H9 (cell line): ENCODE results near the gene SNRNP35. TPM values are rescaled to one million over a fixed set of nuclear protein-coding genes. Genes with fewer than 3 reads are reported as not detected.

Source experiments
- DNase-seq: peaks from one replicate; pipeline ENCODE4 v3.0.0-alpha.2; 2017
- H2AFZ ChIP-seq: one replicate; pipeline ENCODE4 v1.6.1; 2013; ENCODE audit warnings: mild to moderate bottlenecking, low read length, control low read depth, moderate library complexity
- H2AK5ac ChIP-seq: 2 replicates; pipeline ENCODE4 v1.6.1; 2013; ENCODE audit warnings: low read length, control low read depth, mixed read lengths; ENCODE audit not compliant: insufficient read length
- H2BK120ac ChIP-seq: one replicate; pipeline ENCODE4 v1.6.1; 2013; ENCODE audit warnings: low read depth, mild to moderate bottlenecking, low read length, control low read depth, inconsistent platforms; ENCODE audit not compliant: poor library complexity, severe bottlenecking
- H2BK12ac ChIP-seq: 2 replicates; pipeline ENCODE4 v1.6.1; 2013; ENCODE audit warnings: low read length, control low read depth, mixed read lengths, low read depth; ENCODE audit not compliant: insufficient read length
- H2BK15ac ChIP-seq: 2 replicates; pipeline ENCODE4 v1.6.1; 2013; ENCODE audit warnings: low read depth, low read length, control low read depth
- H2BK20ac ChIP-seq: one replicate; pipeline ENCODE4 v1.6.1; 2013; ENCODE audit warnings: low read depth, mild to moderate bottlenecking, low read length, control low read depth, inconsistent platforms; ENCODE audit not compliant: poor library complexity, severe bottlenecking
- H2BK5ac ChIP-seq: 2 replicates; pipeline ENCODE4 v1.6.1; 2013; ENCODE audit warnings: low read length, control low read depth, mixed read lengths; ENCODE audit not compliant: insufficient read length
- H3K14ac ChIP-seq: 2 replicates; pipeline ENCODE4 v1.6.1; 2013; ENCODE audit warnings: low read length, control low read depth; ENCODE audit not compliant: insufficient read depth
- H3K18ac ChIP-seq: 2 replicates; pipeline ENCODE4 v1.6.1; 2013; ENCODE audit warnings: low read depth, mild to moderate bottlenecking, mixed read lengths, low read length, control low read depth; ENCODE audit not compliant: insufficient read length
- H3K23ac ChIP-seq: 2 replicates; pipeline ENCODE4 v1.6.1; 2013; ENCODE audit warnings: low read length, control low read depth, mixed read lengths, low read depth; ENCODE audit not compliant: insufficient read length
- H3K23me2 ChIP-seq: 2 replicates; pipeline ENCODE4 v1.6.1; 2013; ENCODE audit warnings: low read depth, mild to moderate bottlenecking, mixed read lengths, low read length, control low read depth; ENCODE audit not compliant: insufficient read length, poor library complexity, severe bottlenecking
- H3K27ac ChIP-seq: 2 replicates; pipeline ENCODE4 v1.5.1; 2013; ENCODE audit warnings: low read length, control low read depth, mixed read lengths, low read depth; ENCODE audit not compliant: insufficient read length
- H3K27me3 ChIP-seq: 2 replicates; pipeline ENCODE4 v1.6.1; 2013; ENCODE audit warnings: low read length, control low read depth, inconsistent platforms; ENCODE audit not compliant: insufficient read depth
- H3K4ac ChIP-seq: 2 replicates; pipeline ENCODE4 v1.6.1; 2013; ENCODE audit warnings: low read depth, mild to moderate bottlenecking, control low read depth, inconsistent platforms, low read length, moderate library complexity
- H3K4me1 ChIP-seq: 2 replicates; pipeline ENCODE4 v1.6.1; 2013; ENCODE audit warnings: low read length, control low read depth, inconsistent platforms; ENCODE audit not compliant: insufficient read depth
- H3K4me2 ChIP-seq: 2 replicates; pipeline ENCODE4 v1.6.1; 2013; ENCODE audit warnings: low read length, control low read depth, mixed read lengths; ENCODE audit not compliant: insufficient read length, insufficient read depth
- H3K56ac ChIP-seq: 2 replicates; pipeline ENCODE4 v1.6.1; 2013; ENCODE audit warnings: low read depth, mild to moderate bottlenecking, mixed read lengths, low read length, control low read depth; ENCODE audit not compliant: insufficient read length
- H3K79me1 ChIP-seq: 2 replicates; pipeline ENCODE4 v1.6.1; 2013; ENCODE audit warnings: low read depth, mild to moderate bottlenecking, moderate library complexity, low read length, control low read depth, inconsistent platforms; ENCODE audit not compliant: insufficient read depth, poor library complexity, severe bottlenecking
- H3K79me2 ChIP-seq: 2 replicates; pipeline ENCODE4 v1.6.1; 2013; ENCODE audit warnings: low read length, control low read depth, inconsistent platforms; ENCODE audit not compliant: insufficient read depth
- H3K9ac ChIP-seq: 2 replicates; pipeline ENCODE4 v1.6.1; 2013; ENCODE audit warnings: low read length, control low read depth, mixed read lengths; ENCODE audit not compliant: insufficient read length; ENCODE audit errors: extremely low read depth
- H3K9me3 ChIP-seq: one replicate; pipeline ENCODE4 v1.6.1; 2013; ENCODE audit warnings: low read depth, low read length, inconsistent platforms; ENCODE audit not compliant: control insufficient read depth
- H3T11ph ChIP-seq: one replicate; pipeline ENCODE4 v1.6.1; 2013; ENCODE audit warnings: mild to moderate bottlenecking, low read length, control low read depth, inconsistent platforms
- H4K20me1 ChIP-seq: one replicate; pipeline ENCODE4 v1.6.1; 2013; ENCODE audit not compliant: control insufficient read depth, insufficient read length, insufficient read depth
- H4K5ac ChIP-seq: 2 replicates; pipeline ENCODE4 v1.6.1; 2013; ENCODE audit warnings: low read depth, mild to moderate bottlenecking, mixed read lengths, low read length, control low read depth; ENCODE audit not compliant: insufficient read length
- H4K8ac ChIP-seq: replicated peaks from 2 replicates; pipeline ENCODE4 v1.6.1; 2013; ENCODE audit warnings: low read length, control low read depth, mixed read lengths, low read depth; ENCODE audit not compliant: insufficient read length
- H4K91ac ChIP-seq: 2 replicates; pipeline ENCODE4 v1.6.1; 2013; ENCODE audit warnings: low read depth, mild to moderate bottlenecking, moderate library complexity, mixed read lengths, low read length, control low read depth; ENCODE audit not compliant: insufficient read length
- H3K27ac Mint-ChIP-seq, 3 experiments: 2 replicates in 2 of 3; 3 replicates in 1 of 3; pipeline ENCODE4 v1.8.0; 2020 to 2021; ENCODE audit warnings: mixed read lengths in 3 of 3, mild to moderate bottlenecking in 1 of 3, moderate library complexity in 1 of 3
- H3K27me3 Mint-ChIP-seq: 2 replicates; pipeline ENCODE4 v1.8.0; 2021; ENCODE audit warnings: low read depth, mild to moderate bottlenecking, moderate library complexity, mixed read lengths
- H3K36me3 Mint-ChIP-seq, 3 experiments: 2 replicates in 2 of 3; 3 replicates in 1 of 3; pipeline ENCODE4 v1.8.0; 2020 to 2021; ENCODE audit warnings: low read depth in 3 of 3, mixed read lengths in 3 of 3; ENCODE audit not compliant: insufficient read depth in 1 of 3
- H3K4me1 Mint-ChIP-seq, 2 experiments: 2 replicates each; pipeline ENCODE4 v1.8.0; 2020; ENCODE audit warnings: mixed read lengths in 2 of 2
- H3K4me3 Mint-ChIP-seq, 2 experiments: 2 replicates in 1 of 2; 3 replicates in 1 of 2; pipeline ENCODE4 v1.8.0; 2020 to 2021; ENCODE audit warnings: mild to moderate bottlenecking in 2 of 2, mixed read lengths in 2 of 2, moderate library complexity in 1 of 2
- H3K9me3 Mint-ChIP-seq, 2 experiments: 2 replicates in 1 of 2; 3 replicates in 1 of 2; pipeline ENCODE4 v1.8.0; 2020; ENCODE audit warnings: mild to moderate bottlenecking in 2 of 2, mixed read lengths in 2 of 2, moderate library complexity in 1 of 2
- CTCF ChIP-seq: fragments of 200-600 bp; sonication (generic); conservative IDR thresholded peaks from 3 replicates; pipeline ENCODE4 v1.8.0; 2021; ENCODE audit warnings: antibody characterized with exemption, mild to moderate bottlenecking
- whole genome bisulfite sequencing: extraction: QIAGEN DNeasy Blood & Tissue Kit; methylation state at CpG from one replicate; pipeline ENCODE4 v1.1.7; 2013; ENCODE audit warnings: missing lambda C conversion rate, low lambda C conversion rate, mixed read lengths; ENCODE audit not compliant: insufficient read length; ENCODE audit errors: extremely low coverage; 5-methylcytosine and 5-hydroxymethylcytosine counted together
- total RNA-seq: library from RNA; stranded (reverse); gene quantifications from 2 replicates; pipeline ENCODE4 v1.2.1, GENCODE V29; 2021

Gene SNRNP35
- total RNA-seq, 1 experiment from 2014 or later: 16.3 TPM

GRCh38 chr12:123465084-123465483 is 7.1 kb downstream of the SNRNP35 start:
- no peak overlapping the region for H3K23ac ChIP-seq
- no CpG with 5 or more reads among the region's 4 CpGs for WGBS
- H4K20me1 ChIP-seq: no peaks in the 10 kb centered on the region
- no peaks in the 10 kb centered on the region for H3K27me3 Mint-ChIP-seq
- no peak overlapping the region for H2BK120ac ChIP-seq
- no peak overlapping the region for H2AFZ ChIP-seq
- H3K4ac ChIP-seq: no peak overlapping the region
- H3K4me2 ChIP-seq: no peak overlapping the region
- no peaks in the 10 kb centered on the region for H3K4me1 Mint-ChIP-seq
- no peak overlapping the region for H3K4me3 Mint-ChIP-seq
- H3K9ac ChIP-seq: no peak overlapping the region
- H3K79me2 ChIP-seq: no peaks in the 10 kb centered on the region
- H4K5ac ChIP-seq: no peak overlapping the region
- H3T11ph ChIP-seq: no peak overlapping the region
- H3K56ac ChIP-seq: no peak overlapping the region
- H3K27ac ChIP-seq: no peak overlapping the region
- H2BK5ac ChIP-seq: no peak overlapping the region
- H4K8ac ChIP-seq: no peak overlapping the region
- H3K36me3 Mint-ChIP-seq: peaks cover 0 to 22% (median 11%) of the 10 kb centered on the region in 3 experiments; a peak in 5 of 7 replicates
- no peak for TF ChIP-seq CTCF
- H3K27me3 ChIP-seq: no peaks in the 10 kb centered on the region
- no peak overlapping the region for H2BK15ac ChIP-seq
- H3K27ac Mint-ChIP-seq: no peak overlapping the region
- no peaks in the 10 kb centered on the region for H3K23me2 ChIP-seq
- H2BK20ac ChIP-seq: no peak overlapping the region
- H2BK12ac ChIP-seq: no peak overlapping the region
- no peaks in the 10 kb centered on the region for H3K4me1 ChIP-seq
- H3K9me3 ChIP-seq: no peaks in the 10 kb centered on the region
- no peak overlapping the region for H2AK5ac ChIP-seq
- H3K9me3 Mint-ChIP-seq: no peaks in the 10 kb centered on the region
- H3K14ac ChIP-seq: no peak overlapping the region
- DNase-seq: no peak
- no peaks in the 10 kb centered on the region for H3K79me1 ChIP-seq
- no peak overlapping the region for H4K91ac ChIP-seq
- H3K18ac ChIP-seq: no peak overlapping the region
